ENCODE data around the gene SPTSSB. TPM values are rescaled to one million over a fixed set of nuclear protein-coding genes. Genes with fewer than 3 reads are reported as not detected.
A peak's percentile ranks its signal among the peaks of the same experiment; 100 is the strongest.

The SPTSSB gene
- total RNA-seq, 1 experiment from 2014 or later: 3.7 TPM

DNA sequence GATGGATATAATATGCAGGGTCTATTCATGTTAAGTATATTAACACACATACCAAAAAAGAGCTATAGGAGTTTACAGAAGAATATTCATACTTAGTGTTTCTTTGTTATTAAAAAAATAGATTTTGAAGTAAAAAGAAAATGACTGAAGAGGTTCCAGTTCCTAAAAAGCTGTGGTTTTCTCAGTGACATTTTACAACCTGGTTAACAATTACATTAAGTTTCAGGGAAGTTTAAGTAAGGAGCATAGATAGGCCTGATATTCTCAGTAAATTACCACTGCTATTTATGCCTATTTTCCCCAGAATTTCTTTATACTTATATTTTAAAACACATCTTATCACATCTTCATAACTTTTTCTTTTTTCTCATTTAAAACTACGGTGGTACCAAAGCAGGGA lies 43.6 kb upstream of the SPTSSB start:
- no peak for ATAC-seq
- intact Hi-C loops (cut with micrococcal nuclease; ENCODE audit: unreplicated experiment) (no loop called here), in situ Hi-C loops (cut with HindIII; ENCODE audit: low pct_unique_long_range_greater_than_20kb, low sequenced_read_pairs) (no loop called here)
- TF ChIP-seq, protein P1, sequence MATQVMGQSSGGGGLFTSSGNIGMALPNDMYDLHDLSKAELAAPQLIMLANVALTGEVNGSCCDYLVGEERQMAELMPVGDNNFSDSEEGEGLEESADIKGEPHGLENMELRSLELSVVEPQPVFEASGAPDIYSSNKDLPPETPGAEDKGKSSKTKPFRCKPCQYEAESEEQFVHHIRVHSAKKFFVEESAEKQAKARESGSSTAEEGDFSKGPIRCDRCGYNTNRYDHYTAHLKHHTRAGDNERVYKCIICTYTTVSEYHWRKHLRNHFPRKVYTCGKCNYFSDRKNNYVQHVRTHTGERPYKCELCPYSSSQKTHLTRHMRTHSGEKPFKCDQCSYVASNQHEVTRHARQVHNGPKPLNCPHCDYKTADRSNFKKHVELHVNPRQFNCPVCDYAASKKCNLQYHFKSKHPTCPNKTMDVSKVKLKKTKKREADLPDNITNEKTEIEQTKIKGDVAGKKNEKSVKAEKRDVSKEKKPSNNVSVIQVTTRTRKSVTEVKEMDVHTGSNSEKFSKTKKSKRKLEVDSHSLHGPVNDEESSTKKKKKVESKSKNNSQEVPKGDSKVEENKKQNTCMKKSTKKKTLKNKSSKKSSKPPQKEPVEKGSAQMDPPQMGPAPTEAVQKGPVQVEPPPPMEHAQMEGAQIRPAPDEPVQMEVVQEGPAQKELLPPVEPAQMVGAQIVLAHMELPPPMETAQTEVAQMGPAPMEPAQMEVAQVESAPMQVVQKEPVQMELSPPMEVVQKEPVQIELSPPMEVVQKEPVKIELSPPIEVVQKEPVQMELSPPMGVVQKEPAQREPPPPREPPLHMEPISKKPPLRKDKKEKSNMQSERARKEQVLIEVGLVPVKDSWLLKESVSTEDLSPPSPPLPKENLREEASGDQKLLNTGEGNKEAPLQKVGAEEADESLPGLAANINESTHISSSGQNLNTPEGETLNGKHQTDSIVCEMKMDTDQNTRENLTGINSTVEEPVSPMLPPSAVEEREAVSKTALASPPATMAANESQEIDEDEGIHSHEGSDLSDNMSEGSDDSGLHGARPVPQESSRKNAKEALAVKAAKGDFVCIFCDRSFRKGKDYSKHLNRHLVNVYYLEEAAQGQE (IDR thresholded peaks at IDR 0.05; ENCODE audit: insufficient read depth in 1 of 2, low read depth in 2 of 2, low read length in 1 of 2): no peak
- no peak for TF ChIP-seq POLR2AphosphoS5 (IDR thresholded peaks at IDR 0.05; ENCODE audit: low read depth, low read length)
- no peak for TF ChIP-seq TCF7L2 (IDR thresholded peaks at IDR 0.05; ENCODE audit: low read depth, low read length)
- TF ChIP-seq, protein P2, sequence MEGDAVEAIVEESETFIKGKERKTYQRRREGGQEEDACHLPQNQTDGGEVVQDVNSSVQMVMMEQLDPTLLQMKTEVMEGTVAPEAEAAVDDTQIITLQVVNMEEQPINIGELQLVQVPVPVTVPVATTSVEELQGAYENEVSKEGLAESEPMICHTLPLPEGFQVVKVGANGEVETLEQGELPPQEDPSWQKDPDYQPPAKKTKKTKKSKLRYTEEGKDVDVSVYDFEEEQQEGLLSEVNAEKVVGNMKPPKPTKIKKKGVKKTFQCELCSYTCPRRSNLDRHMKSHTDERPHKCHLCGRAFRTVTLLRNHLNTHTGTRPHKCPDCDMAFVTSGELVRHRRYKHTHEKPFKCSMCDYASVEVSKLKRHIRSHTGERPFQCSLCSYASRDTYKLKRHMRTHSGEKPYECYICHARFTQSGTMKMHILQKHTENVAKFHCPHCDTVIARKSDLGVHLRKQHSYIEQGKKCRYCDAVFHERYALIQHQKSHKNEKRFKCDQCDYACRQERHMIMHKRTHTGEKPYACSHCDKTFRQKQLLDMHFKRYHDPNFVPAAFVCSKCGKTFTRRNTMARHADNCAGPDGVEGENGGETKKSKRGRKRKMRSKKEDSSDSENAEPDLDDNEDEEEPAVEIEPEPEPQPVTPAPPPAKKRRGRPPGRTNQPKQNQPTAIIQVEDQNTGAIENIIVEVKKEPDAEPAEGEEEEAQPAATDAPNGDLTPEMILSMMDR (IDR thresholded peaks at IDR 0.05): no peak
- TF ChIP-seq SIN3A (IDR thresholded peaks at IDR 0.05; ENCODE audit: borderline replicate concordance, insufficient read depth, low read depth, low read length): no peak
- CTCF ChIA-PET: no interaction called here
- Histone ChIP-seq H3K27me3 (ENCODE audit: control insufficient read depth, insufficient read depth, low read length) (no peaks in the 10 kb centered on the region), H3K4me1 (ENCODE audit: control insufficient read depth, insufficient read depth, low read length) (peaks cover 21% of the 10 kb centered on the region), H3K27ac (ENCODE audit: low read length) (peak overlapping the region; percentile 58; the same call in 1 of the 2 replicates), H3K9me3 (ENCODE audit: control insufficient read depth, insufficient read depth, low read depth, low read length) (peaks cover 14% of the 10 kb centered on the region; the same call in 1 of the 2 replicates), H3K4me3 (ENCODE audit: low read depth in 2 of 2, low read length in 2 of 2) (no peak overlapping the region), H3K36me3 (ENCODE audit: control insufficient read depth, insufficient read depth, low read length) (no peaks in the 10 kb centered on the region)
- no peak for DNase-seq (ENCODE audit: low read depth, low spot score)
- POLR2A ChIA-PET: no interaction called here
- no TSS peak for BruUV-seq (replicated peaks)

DNA sequence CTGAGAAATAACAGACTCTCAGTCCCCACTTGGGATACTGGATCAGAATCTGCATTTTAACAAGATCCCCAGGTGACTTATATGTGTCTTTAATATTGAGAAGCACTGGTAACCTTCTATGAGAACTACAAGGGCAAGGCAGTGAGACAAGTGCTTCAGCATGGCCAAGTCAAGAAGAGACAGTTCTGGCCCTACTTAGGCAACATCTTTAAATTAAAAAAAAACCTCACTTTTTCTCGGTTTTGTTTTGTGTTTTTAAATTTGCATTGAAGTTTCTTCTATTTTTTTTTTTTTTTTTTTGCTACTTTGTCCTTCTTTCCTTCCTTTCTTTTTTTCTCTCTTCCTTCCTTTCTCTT lies 42.5 kb upstream of the SPTSSB start:
- intact Hi-C loops (cut with micrococcal nuclease; ENCODE audit: unreplicated experiment) (no loop called here), in situ Hi-C loops (cut with HindIII; ENCODE audit: low pct_unique_long_range_greater_than_20kb, low sequenced_read_pairs) (no loop called here)
- H3K4me1 ChIP-seq (ENCODE audit: control insufficient read depth, insufficient read depth, low read length): peaks cover 23% of the 10 kb centered on the region; the same call in 1 of the 2 replicates
- ATAC-seq (no peak), DNase-seq (ENCODE audit: low read depth, low spot score) (no peak)
- no peaks in the 10 kb centered on the region for H3K36me3 ChIP-seq (ENCODE audit: control insufficient read depth, insufficient read depth, low read length)
- no peak overlapping the region for H3K4me3 ChIP-seq (ENCODE audit: low read depth in 2 of 2, low read length in 2 of 2)
- POLR2A ChIA-PET: no interaction called here
- H3K27ac ChIP-seq (ENCODE audit: low read length): peak overlapping the region; percentile 72
- H3K9me3 ChIP-seq (ENCODE audit: control insufficient read depth, insufficient read depth, low read depth, low read length): peaks cover 8% of the 10 kb centered on the region; the same call in 1 of the 2 replicates
- no TSS peak for BruUV-seq (replicated peaks)
- H3K27me3 ChIP-seq (ENCODE audit: control insufficient read depth, insufficient read depth, low read length): no peaks in the 10 kb centered on the region
- CTCF ChIA-PET: no interaction called here
- TF ChIP-seq POLR2AphosphoS5 (IDR thresholded peaks at IDR 0.05; ENCODE audit: low read depth, low read length): no peak
- TF ChIP-seq, protein P2 (IDR thresholded peaks at IDR 0.05): 0 out of 2 replicates have a peak, but pooled peaks have one; percentile 4
- no peak for TF ChIP-seq SIN3A (IDR thresholded peaks at IDR 0.05; ENCODE audit: borderline replicate concordance, insufficient read depth, low read depth, low read length)
- TF ChIP-seq, protein P1 (IDR thresholded peaks at IDR 0.05; ENCODE audit: insufficient read depth in 1 of 2, low read depth in 2 of 2, low read length in 1 of 2): no peak

Data from Panc1 (cell line).